DND-41 (cell line): ENCODE data around the gene SAMD1.
"Not testable (repeated sequence)": the region's sequence is repeated elsewhere in the genome, so short reads cannot be mapped to it uniquely, and the experiment has no call there.

Experiments
- ATAC-seq: fragments of 200-7000 bp; cut with Tn5 transposase; 3 replicates; pipeline ENCODE4 v1.9.1; 2021; ENCODE audit warnings: low read depth; ENCODE audit not compliant: insufficient read depth
- DNase-seq: peaks from one replicate; pipeline ENCODE4 v3.0.0-alpha.2; 2020
- H2AFZ ChIP-seq: 2 replicates; pipeline ENCODE4 v1.6.0; 2012; ENCODE audit warnings: low read depth, low read length
- H3K27ac ChIP-seq: 2 replicates; pipeline ENCODE4 v1.5.1; 2012; ENCODE audit warnings: low read length, inconsistent platforms
- H3K27me3 ChIP-seq: fragments of 200-600 bp; sonication (generic); 2 replicates; pipeline ENCODE4 v1.6.0; 2012; ENCODE audit warnings: low read length, mild to moderate bottlenecking, inconsistent platforms; ENCODE audit not compliant: insufficient read depth, poor library complexity
- H3K36me3 ChIP-seq: 2 replicates; pipeline ENCODE4 v1.5.1; 2012; ENCODE audit warnings: low read length, inconsistent platforms; ENCODE audit not compliant: insufficient read depth
- H3K4me1 ChIP-seq: 2 replicates; pipeline ENCODE4 v1.5.1; 2012; ENCODE audit warnings: mild to moderate bottlenecking, low read length; ENCODE audit not compliant: insufficient read depth
- H3K4me2 ChIP-seq: 2 replicates; pipeline ENCODE4 v1.6.0; 2012; ENCODE audit warnings: mild to moderate bottlenecking, moderate library complexity, low read length, inconsistent platforms; ENCODE audit not compliant: insufficient read depth
- H3K4me3 ChIP-seq, 2 experiments: fragments of 200-600 bp in 1 of 2; shearing (Covaris generic) in 1 of 2; 2 replicates each; pipeline ENCODE4 v1.5.1; 2012 to 2016; ENCODE audit warnings: inconsistent platforms in 2 of 2, low read length in 2 of 2, mild to moderate bottlenecking in 2 of 2, low read depth in 1 of 2, moderate library complexity in 1 of 2
- H3K79me2 ChIP-seq: 2 replicates; pipeline ENCODE4 v1.6.0; 2012; ENCODE audit warnings: low read length, inconsistent platforms; ENCODE audit not compliant: insufficient read depth
- H3K9ac ChIP-seq: 2 replicates; pipeline ENCODE4 v1.6.0; 2012; ENCODE audit warnings: low read depth, mild to moderate bottlenecking, inconsistent platforms, low read length, moderate library complexity
- H3K9me3 ChIP-seq: 2 replicates; pipeline ENCODE4 v1.5.1; 2012; ENCODE audit warnings: low read length, moderate library complexity, mild to moderate bottlenecking, inconsistent platforms; ENCODE audit not compliant: insufficient read depth, severe bottlenecking
- H4K20me1 ChIP-seq: 2 replicates; pipeline ENCODE4 v1.6.0; 2012; ENCODE audit warnings: low read length; ENCODE audit not compliant: insufficient read depth
- CTCF ChIP-seq: IDR thresholded peaks from 2 replicates; pipeline ENCODE4 v1.5.1; 2012; ENCODE audit warnings: borderline replicate concordance, low read length, moderate library complexity, mild to moderate bottlenecking; ENCODE audit not compliant: poor library complexity, severe bottlenecking; ENCODE audit errors: extremely low read depth
- EZH2 ChIP-seq: IDR thresholded peaks from 3 replicates; pipeline ENCODE4 v1.6.1; 2012; ENCODE audit warnings: borderline replicate concordance, low read depth, mild to moderate bottlenecking, moderate library complexity, low read length, inconsistent platforms; ENCODE audit not compliant: severe bottlenecking

SAMD1 gene

GRCh38 chr19:14042659-14043608, 47.6 kb downstream of the SAMD1 start:
- H3K4me1 ChIP-seq, H3K4me2 ChIP-seq, H3K79me2 ChIP-seq, H2AFZ ChIP-seq, H3K9ac ChIP-seq, H3K4me3 ChIP-seq, H3K27ac ChIP-seq, H4K20me1 ChIP-seq, H3K27me3 ChIP-seq, H3K9me3 ChIP-seq: not testable (repeated sequence)
- DNase-seq (peak; percentile 42), ATAC-seq (peak; percentile 58; the same call in 2 of the 3 replicates)
- peak; percentile 68 for TF ChIP-seq CTCF
- H3K36me3 ChIP-seq = peaks cover 34% of the 10 kb centered on the region

- no peak for DNase-seq
- Histone ChIP-seq H3K9ac (no peak overlapping the region), H3K4me1 (no peaks in the 10 kb centered on the region), H2AFZ (no peak overlapping the region), H4K20me1 (no peaks in the 10 kb centered on the region), H3K79me2 (no peaks in the 10 kb centered on the region; the same call in 1 of the 2 replicates), H3K27me3 (no peaks in the 10 kb centered on the region), H3K4me2 (no peak overlapping the region), H3K9me3 (no peaks in the 10 kb centered on the region), H3K4me3 (no peak overlapping the region), H3K36me3 (peaks cover 26% of the 10 kb centered on the region), H3K27ac (no peak overlapping the region)
- ATAC-seq = no peak
- TF ChIP-seq CTCF (no peak), EZH2 (no peak)
Observed at GRCh38 chr19:14039181-14039580, 51.4 kb downstream of the SAMD1 start.
